Measurements from ENCODE around the gene CALY.

The CALY gene

DNA sequence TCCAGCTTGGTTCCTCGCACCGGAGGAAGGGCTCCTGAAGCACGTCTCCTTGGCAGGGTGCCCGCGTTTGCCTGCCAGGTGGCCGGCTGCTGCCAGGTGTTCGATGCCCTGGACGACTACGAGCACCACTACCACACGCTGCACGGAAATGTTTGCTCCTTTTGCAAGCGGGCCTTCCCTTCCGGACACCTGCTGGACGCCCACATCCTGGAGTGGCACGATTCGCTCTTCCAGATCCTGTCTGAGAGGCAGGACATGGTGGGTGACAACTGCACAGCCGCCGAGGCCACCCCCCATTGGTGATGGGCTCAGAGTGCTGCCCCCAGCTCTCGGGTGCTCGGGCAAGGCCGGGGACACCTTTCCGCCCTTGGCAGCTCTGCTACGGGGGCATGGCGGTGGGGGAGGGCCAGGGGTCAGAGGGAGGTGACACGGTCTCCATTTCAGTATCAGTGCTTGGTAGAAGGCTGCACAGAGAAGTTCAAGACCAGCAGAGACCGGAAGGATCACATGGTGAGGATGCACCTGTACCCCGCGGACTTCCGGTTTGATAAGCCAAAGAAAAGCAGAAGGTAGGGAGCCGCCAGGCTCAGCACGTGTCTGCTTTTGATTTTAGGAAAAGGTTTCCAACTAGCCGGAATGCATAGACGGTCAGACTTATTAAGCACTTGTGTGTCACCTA is 26.8 kb downstream of the CALY start:
- DNase-seq, result no peak

GRCh38 chr10:133309100-133309719 is 27.5 kb downstream of the CALY start:
- DNase-seq, result peak; percentile 25

- DNase-seq, result peak; percentile 37
These were observed 28.1 kb downstream of the CALY start, which contains the start of the genes TUBGCP2 and ZNF511 for GRCh38 chr10:133308421-133309099. TUBGCP2 (minus strand) TSS chr10:133308872; CDS start chr10:133302941, 5,931 bp downstream. ZNF511 (plus strand) TSS chr10:133308914; CDS start chr10:133308944, 30 bp downstream.

DNA sequence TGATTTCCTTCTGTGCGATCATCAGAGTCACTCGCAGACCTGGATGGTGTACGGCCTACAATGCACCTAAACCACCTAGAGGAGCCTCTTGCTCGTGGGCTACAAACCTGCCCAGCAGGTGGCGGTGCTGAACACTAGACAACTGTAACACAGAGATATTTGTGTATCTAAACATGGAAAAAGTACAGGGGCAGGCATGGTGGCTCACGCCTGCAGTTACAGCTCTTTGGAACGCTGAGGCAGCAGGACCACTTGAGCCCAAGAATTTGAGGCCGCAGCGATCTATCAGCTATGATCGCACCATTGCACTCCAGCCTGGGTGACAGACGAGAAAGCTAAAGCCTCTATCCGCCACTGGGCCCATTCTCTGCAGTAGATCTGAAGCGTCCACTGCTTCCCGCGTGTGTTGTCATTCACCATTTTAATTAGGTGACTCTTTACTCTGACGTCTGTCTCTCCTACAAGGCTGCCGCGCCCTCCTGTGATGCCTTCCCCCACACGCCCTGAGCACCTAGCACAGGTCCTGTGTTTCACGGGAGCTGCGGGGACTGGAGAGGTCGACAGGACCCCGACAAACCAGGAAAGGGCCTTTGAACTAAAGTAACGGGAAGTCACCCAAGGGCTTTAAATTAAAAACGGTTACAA is 28.8 kb downstream of the CALY start:
- no peak for DNase-seq

- DNase-seq, result no peak
These were observed 29.7 kb downstream of the CALY start for GRCh38 chr10:133306941-133307379.

DNA sequence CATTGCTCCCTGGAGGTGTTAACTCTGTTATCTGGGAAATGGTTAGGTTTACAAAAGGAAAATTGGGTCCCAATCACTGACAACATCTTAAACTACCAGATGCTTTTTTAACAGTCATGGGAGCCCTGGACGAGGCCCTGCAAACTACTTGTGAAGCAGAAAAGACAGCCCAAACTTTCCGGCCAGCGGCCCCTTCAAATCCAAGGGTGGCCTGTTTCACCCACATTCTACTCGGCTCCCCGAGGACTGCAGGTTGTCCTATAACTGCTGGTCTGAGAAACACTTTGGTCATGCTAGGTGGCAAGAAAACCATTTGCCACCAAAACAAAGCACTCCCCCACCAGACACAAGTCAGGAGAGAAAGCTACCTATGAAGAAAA is 30.6 kb downstream of the CALY start:
- DNase-seq, result no peak

DNA sequence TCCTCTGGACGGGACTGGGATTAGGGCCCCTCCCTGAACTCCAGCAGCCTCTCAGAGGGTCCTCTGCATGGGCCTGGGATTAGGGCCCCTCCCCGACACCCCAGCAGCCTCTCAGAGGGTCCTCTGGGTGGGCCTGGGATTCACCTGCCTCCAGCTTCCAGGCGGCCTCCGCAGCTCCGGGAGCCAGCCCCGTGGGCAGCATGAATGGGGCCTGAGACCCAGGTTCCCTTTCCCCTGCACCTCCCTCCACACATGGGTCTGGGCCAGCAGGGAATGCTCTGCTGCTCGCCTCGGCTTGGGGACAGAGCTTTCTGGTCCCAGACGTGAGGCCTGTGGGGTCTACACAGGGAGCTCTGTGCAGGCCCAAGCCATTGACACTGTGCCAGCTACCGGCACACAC is 33.5 kb downstream of the CALY start:
- no peak for DNase-seq

DNA sequence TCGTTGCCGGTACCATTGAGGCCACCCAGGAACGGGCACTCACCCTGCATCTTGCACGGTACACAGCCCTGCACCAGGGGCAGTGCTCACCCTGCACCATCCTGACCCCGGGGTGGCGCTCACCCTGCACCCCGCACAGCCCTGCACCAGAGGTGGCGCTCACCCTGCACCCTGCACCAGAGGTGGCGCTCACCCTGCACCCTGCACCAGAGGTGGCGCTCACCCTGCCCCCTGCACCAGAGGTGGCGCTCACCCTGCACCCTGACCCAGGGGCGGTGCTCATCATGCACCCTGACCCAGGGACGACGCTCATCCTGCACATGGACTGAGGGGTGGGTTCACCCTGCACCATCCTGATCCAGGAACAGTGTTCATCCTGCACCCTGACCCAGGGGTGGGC is 34.5 kb downstream of the CALY start:
- DNase-seq, result no peak

GRCh38 chr10:133299738-133300137 is 37.0 kb downstream of the CALY start:
- DNase-seq, result no peak

GRCh38 chr10:133299224-133299623 is 37.5 kb downstream of the CALY start:
- no peak for DNase-seq

DNA sequence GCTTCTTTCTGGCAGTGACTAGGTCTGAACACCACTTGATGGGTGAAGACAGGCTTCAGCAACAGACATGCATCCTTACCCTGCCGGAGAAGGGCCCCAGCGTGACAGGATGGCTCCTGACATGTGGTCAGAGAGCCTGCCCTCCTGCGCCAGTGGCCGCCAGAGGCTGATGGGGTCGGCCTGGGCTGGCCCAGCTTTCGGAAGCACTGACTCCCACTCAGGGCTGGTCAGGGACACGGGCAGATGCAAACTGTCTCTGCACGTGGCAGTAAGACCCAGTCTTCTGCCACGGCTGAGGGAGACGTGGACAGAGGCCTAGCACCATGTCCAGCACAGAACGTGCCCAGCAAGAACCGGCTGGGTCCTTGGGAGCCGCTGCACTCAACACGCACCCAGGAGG is 38.2 kb downstream of the CALY start:
- no peak for DNase-seq

DNA sequence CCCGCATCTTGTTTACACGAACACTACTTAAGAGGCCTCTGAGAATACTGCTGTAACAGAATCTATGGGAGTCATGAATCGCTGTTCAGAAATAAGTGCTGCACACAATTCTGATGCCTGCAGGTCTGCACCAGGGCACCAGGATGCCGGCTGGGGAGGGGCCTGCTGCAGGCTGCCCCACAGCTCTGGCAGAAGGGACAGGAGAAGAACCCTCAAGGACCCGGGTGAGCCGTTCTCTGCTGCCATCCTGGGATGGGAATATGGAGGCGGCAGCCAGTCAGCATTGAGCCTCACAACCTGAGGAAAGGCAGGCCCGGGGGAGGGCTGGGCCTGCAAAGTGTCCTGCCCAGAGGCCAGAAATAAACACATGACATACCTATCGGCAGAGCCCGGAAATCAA is 39.2 kb downstream of the CALY start:
- no peak for DNase-seq

DNA sequence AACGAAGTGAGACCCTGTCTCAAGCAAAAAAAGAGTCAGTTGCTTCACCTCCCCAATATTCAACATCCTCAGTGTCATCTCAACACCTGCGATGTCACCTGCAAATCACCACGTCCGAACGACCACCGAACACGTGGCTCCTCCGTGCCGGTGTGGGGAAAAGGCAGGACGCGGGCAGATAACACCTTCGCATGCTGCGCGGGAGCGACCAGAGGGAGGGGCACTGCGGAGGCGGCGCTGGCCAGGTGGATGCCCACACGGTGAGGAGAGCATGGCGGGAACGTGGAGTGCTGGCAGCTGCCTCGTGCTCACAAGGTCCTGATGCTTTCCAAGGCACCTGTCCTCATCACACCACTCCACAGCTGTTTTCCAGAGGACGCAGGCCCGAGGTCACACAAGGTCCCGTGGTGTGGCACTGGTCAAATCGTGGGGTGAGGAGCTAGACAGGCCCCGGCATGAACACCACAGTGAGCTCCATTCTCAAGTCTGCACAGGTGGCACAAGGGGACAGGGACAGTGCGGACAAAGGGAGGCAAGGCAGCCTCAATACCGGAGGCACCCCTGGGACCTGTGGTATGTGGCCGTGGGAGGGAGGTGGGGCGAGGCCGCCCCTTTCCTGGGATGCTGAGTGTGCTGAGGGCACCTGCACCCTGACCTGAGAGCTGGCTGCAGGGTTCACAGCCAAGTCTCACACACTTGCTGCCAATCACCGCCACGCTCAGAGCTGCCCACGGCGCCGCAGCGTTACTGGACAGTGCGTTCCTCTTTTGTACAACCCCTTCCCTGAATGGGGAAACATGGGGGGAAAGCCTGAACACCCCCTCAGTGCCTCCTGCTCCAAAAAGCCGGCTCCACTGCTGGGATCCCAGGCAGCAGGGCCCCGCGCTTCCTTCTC is 41.0 kb downstream of the CALY start:
- DNase-seq, result no peak

GRCh38 chr10:133294189-133294588 is 42.5 kb downstream of the CALY start:
- DNase-seq, result no peak

- no peak for DNase-seq
These were observed 42.9 kb downstream of the CALY start for GRCh38 chr10:133293810-133294119.

GRCh38 chr10:133292919-133293809 is 43.5 kb downstream of the CALY start:
- DNase-seq, result no peak

DNA sequence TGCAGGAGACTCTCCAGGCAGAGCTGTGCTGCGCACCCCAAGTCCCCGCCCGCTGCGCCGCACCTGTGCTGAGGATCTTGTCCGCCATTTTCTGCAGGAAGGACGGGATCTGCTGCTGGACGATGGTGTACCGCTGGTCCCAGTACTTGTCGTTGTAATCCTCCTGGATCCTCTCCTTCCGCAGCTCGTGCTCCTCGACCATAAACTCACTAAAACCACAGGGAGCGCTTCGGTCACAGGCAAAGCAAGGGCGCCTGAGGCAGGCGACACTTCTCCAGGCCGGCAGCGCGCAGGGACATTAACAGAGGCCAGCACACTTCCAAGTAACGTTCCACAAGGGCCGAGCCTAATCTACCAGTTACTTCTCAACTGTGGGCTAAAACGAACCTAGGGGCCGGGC is 46.9 kb downstream of the CALY start:
- DNase-seq, result no peak

DNA sequence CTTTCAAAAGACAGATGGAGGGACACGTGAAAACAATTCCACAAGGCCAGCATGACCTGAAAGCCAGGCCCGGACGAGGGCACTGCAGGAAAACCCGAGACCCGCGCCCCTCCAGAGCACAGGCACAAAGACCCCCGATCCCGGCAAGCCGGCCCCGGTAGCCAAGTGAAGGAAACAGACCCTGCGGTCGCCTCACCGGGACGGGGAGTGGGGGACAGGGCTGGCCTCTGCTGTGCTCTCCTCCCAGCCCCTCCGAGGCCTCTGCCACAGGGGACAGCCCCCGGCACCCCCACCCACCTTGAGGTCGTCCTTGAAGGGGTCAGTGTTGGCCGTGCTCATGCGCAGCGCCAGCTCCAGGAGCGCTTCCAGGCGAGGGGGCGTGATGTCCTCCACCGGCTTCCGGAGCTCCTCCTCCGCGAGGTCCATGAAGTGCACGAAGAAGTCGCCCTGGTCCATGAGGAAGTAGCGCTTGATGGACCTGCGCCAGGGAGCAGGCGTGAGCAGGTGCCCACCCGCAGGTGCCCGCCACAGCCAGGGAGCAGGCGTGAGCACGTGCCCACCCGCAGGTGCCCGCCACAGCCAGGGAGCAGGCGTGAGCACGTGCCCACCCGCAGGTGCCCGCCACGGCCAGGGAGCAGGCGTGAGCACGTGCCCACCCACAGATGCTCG is 48.7 kb downstream of the CALY start:
- no peak for DNase-seq

DNA sequence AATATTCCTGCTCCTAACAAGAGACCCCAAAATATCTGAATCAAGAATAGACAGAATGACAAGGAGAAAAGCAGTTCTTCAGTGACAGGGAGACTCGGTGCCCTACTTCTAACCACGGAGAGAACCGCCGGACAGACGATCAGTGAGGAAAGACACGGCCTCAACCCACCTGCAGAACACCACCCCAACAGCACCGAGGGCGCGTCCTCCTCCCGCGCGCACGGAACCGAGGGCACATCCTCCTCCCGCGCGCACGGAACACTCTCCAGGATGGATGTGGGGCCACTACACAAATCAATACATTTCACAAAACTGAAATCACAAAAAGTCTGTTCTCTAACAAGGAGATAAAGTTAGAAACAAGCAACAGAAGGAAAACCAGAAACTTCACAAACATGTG is 50.3 kb downstream of the CALY start:
- DNase-seq, result no peak

DNA sequence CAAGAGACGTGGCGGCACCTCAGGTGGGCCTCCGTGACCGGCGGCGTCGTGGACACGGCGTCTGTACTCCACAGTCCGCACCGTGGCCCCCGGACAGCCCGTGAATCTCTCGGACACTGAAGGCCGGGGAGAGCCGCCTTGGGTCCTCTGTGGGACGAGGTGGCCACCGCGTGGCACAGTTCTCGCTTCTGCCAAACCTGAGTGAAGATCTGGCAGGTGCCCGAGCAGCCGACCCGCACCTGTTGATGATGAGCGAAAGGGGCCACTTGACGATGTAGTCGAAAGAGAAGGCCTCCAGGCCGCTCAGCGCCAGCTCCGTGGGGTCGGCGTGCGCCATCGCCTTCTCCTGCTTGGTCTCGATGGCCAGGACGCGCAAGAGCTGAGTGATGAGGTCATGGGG is 51.5 kb downstream of the CALY start:
- no peak for DNase-seq

- DNase-seq, result no peak
These were observed 52.8 kb downstream of the CALY start for GRCh38 chr10:133283931-133284330.
